Measurements from ENCODE around the gene AFDN.

Gene AFDN

DNA sequence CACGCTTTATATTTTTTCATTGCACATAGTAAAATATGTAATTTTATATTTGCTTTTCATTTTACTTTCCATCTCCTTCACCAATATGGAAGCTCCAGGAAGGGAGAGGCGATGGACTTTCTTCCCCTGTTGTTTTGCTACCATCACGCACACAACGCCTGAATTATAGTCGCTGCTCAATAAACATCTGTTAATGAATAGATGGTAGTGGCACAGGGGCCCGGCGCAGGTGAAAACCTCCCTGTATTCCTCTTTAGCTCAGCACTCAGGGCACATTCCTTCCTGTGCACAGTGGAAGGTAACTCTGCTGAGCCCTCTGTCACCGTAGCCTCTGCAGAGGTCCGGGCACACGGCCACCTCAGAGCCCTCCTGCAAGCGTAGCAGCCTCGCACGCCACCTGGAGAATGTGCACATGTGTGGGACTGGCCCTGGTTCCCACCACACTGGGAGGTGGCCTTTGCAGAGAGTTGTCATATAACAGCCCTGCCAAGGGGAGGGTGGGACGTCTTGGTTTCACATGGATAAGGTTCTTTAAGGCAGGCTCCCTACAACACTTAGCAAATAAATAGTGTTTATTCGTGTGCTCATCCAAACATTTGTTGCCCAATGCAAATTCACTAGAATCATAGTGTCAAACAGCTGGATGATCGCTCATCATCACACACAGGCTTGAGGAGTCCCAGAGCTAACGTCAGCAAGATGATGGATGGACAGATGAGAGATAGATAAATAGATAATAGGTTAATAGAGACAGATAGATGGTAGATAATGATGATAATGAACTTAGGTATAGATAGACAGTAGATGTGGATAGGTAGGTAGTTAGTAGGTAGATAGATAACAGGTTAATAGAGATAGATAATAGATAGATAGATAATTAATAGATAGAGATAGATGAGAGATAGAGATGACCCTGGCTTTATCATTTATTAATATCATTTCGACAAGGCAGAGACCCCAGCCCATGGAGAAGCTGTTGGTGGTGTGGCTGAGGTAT, 32.3 kb upstream of the AFDN start:
- no peak for DNase-seq (ENCODE audit: low spot score)

DNA sequence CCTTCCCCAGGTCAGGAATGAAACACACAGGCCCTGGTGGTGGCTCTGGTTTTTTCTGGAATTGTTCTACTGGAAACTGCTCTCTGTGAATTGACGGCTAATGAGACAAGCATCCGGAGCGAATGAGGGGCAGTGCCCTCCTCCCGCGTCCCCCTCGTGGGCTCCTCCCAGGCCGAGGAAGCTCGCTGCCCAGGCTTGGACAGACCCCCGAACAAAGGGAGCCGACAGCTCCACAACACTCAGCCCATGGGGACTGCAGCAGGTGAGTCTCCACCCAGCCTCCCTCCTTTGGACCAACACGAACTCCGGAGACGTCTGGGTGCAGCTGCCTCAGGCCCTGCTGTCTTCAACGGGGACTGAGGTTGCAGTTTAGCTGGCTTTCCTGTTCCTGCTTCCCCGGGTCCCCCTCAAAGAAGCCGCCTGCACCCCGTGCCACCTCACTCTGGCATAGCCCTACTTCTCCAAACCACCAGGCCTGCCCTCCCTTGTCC, 31.3 kb upstream of the AFDN start:
- no peak for DNase-seq (ENCODE audit: low spot score)

DNA sequence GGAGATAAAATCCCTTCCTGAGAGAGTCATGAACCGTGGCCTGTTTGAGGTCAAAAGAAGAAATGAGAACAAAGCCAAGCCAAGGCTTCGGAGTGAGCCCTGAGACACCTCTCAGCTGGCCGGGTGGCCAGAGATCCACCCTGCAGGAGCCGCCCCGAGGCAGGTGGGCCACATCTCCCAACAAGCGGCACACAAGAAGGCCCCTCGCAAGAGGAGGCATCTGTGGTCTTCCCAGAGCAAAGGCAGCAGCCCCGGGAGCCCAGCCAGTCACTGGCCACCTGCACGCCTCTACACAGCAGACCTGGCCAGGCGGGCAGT, 30.9 kb upstream of the AFDN start:
- no peak for DNase-seq (ENCODE audit: low spot score)

DNA sequence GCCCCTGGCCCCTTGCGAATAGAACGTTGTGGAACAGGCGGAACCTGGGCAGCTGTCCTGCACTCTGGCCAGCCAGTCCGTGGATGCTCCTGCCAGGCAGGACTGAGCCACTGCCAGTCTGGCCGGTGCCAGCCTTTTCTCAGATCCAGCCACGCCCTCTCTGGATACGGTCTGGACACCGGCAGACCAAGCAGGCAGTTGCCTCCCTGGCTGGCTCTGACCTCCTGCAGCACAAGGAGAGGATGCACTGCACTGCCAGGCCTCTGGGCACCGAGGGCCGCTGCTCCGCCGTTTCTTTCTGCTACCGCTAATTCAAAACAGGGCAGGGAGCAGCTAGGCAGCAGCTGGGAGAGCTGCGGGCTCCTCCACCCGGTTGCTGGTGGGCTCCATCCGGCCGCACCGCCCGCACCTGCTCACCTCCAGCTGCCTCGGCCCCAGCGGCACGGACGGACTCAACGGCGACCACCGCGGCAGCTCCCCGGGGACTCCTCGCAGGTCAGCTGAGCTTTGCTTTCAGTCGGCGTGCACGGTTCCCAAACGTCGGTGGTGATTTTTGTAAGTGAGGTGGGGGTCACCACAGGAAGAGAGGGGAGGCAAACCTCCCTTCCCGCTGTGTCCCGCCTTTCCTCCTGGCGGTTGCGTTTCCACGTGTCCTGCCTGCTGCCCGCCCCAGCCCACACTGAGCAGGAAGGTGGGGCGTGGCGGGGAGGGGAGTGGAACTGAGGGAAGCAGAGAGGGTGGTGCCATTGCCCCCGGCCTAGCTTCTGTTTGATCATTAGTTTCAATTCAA, 30.3 kb upstream of the AFDN start:
- DNase-seq (ENCODE audit: low spot score), result peak; percentile 7

DNA sequence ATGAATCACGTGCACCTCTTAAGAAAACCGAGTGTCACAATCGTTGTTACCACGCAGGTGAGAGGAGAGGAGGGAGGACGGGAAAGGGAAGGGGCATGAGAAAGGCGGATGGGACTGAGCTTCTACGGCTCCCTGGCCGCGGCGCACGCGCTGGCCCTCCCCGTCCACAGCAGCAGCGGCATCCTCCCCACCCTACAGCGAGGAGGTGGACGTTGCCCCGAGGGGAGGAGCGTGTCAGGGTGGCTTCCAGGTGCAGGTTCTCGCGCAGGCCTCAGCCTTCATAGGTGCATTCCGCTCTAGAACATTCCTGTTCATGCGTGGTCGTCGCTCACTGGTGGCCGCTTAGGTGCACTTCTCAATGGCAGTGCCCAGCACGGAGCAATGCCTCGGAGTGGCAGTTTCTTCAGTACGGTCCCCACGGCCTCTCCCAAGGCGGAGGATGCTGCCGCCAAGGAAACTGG, 29.7 kb upstream of the AFDN start:
- no peak for DNase-seq (ENCODE audit: low spot score)

DNA sequence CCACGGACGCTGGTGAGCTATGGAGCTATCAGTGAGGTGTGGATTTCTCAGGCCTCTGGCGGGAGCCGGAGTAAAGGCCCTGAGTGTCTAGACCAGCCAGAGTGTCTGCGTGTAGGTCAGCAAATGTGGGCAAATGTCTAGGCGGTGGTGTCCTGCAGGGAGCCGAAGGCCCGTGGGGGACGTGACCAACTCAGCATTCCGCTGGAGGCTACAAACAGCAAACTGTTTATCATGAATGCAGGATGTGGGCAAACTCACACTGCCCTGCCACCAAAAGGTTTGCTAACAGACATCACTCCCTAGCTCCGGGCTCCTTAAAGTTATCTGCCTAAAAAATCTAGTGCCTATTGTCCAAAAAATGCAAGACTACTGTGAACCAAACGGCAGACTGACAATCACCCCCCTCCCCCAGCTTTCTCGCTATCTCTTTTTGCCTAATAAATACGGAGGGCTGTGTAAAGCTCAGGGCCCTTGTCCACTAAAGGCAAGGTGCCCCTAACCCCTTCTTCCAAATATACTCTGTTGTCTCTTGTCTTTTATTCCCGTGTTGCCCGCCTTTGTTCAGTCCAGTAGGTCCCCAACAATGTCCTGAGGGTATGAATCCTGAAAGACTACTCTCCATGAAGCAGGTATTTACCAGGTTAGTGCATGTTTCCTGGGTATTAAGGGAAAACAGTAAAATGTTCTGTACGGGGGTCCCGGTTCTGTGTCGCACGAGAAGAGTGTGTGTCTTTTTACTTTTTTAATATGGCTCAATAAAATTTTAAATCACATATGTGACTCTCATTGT, 29.0 kb upstream of the AFDN start:
- DNase-seq (ENCODE audit: low spot score), result no peak

- DNase-seq (ENCODE audit: low spot score), result no peak
Measured at GRCh38 chr6:167798453-167798852, 28.3 kb upstream of the AFDN start.

- DNase-seq (ENCODE audit: low spot score), result no peak
Measured at GRCh38 chr6:167799033-167799821, 27.5 kb upstream of the AFDN start.

GRCh38 chr6:167800549-167800948, 26.2 kb upstream of the AFDN start:
- no peak for DNase-seq (ENCODE audit: low spot score)

- no peak for DNase-seq (ENCODE audit: low spot score)
Measured at GRCh38 chr6:167801263-167801662, 25.4 kb upstream of the AFDN start.

- no peak for DNase-seq (ENCODE audit: low spot score)
Measured at GRCh38 chr6:167802339-167802738, 24.4 kb upstream of the AFDN start.

DNA sequence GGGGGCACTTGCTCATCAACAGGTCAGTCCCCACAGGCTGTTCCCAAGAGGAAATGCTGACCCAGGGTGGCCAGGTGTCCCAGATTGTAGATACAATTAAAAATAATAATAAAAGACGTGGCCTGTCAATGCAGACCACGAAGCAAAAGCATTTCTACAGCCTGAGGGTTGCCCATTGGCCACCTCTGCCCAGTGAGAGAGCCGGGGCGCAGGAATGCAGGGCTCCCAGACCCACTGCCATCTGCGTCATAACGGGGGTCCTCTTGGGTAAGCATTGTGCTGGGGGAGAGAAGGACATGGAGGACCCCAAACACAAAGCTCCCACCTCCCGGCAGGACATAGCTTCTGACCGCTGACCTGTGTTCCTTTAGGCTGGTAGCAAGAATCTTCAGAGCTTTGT, 22.9 kb upstream of the AFDN start:
- DNase-seq (ENCODE audit: low spot score), result no peak

DNA sequence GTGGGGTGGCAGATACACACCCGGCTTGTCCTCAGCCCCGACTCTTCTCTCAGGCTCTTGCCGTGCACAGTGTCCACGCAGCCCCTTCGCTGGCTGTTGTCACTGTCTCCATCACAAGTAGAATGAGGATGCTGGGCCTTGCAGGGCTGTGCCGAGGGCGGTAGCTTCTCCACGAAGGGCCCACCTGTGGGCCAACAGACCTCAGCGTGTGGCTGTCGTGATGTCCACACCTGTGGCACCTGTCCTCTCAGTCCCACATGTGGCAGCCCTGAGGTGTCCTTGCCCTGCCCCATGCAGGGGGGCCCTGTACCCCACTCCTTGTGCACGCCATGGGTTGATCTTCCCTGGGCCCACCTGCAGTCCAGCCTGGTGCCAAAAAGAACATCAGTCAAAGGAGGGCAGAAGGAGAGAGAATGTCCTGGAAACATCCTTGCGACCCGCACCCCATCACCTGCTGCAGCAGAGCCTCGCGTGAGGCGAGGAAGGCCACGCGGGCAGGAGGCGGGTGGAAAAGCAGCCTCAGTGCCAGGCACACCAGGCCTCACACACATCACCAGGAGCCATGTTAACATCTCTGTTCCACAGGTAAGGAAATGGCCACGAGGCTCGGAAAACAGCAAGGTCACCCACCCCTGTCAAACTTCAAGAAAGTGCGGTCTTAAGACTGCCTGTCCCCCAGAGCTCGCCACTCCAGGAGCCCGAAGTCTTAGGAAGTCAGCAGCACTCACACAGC, 22.3 kb upstream of the AFDN start:
- DNase-seq (ENCODE audit: low spot score), result no peak

DNA sequence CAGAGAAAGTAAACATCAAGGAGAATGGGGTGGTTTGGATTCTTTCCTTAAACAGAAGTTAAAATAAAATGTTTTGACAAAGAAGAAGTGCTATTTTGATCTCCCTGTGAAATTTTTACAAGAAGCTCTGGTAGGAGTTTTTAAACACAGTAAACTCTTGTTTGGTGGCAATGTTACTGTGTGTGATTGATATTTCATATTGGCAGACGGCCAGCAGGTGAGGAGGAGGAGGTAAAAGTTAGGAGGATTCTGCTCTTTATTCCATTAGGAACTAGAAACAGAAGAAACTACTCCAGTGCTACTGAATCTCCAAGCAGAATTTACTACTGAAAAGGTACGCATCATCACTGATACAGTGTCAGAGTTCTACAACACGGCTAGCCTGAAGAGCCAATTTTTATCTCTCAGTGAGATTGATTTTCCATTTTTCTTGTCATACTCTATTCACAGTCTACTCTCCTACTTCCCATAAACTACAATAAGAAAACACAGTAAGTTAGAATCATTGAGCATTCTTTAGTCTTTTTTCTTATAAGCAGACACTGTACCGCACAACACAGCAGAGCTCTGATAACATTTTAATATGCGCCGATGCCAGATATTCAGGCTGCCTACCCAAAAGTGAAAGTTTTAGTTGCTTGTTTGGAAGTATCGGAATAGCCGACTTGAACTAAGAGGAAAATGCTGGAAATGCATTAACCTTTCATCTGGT, 21.2 kb upstream of the AFDN start:
- no peak for DNase-seq (ENCODE audit: low spot score)

DNA sequence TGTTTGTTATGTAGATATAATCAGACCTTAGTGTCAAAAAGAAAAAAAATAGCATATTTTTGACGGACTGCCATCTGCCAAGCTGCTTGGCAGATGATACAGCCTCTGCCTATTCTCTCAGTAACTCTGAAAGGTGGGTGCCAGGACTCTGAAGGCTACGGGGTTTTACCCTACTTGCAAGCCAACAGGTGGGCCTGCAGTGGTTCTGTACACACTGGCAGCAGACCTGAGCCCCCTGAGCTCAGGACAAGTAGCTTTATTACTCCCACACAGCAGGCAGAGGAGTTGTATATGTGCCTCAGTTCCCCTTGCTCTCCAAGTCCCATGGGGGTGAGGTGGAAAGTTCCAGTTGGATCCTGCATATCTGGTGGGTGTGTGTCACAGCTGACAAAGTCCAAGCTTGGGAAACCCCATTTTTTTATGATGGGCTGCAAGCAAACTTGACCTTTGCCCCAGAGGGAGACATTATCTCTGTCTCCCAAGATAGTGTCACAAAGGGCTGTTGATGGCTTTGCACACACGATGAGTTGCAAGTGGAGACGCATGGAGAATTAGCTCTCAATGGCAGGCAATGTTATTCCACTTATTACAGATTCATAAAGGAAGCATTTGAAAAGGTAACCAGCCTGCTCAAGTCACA, 20.5 kb upstream of the AFDN start:
- no peak for DNase-seq (ENCODE audit: low spot score)

DNA sequence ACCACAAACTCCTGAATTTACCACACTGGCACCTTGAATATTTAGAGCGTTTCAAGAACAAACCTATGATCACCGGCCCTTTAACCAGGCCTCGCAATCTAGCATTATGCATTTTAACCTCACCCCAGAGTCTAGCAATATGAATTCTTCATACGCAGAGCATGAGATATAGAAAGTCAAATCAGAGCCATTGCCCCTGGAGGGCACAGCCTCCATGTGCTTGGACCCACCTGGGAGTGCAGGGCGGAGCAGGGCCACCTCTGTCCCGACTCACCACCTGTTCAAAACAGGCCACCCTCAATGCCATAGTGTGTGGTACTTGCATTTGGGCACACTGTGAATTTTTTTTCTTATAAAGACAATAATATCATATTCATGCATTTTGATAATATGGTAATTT, 19.5 kb upstream of the AFDN start:
- DNase-seq (ENCODE audit: low spot score), result no peak

DNA sequence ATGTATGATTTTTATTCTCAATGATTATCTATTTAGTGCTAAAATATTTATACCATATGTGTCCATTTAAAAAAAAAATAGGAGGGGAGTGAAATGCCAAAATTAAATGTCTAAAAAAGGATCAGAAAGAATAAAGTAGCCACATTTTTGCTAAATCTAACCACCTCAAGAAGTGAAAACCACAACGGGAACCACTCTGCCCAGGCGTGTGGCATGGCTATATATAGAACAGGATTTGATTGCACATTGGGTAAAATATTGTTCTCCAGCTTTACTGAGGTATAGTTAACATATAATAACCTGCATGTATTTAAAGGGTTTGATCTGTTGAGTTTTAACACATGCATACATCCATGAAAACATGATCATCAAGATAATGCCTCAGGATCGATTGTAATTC, 19.0 kb upstream of the AFDN start:
- DNase-seq (ENCODE audit: low spot score), result no peak

DNA sequence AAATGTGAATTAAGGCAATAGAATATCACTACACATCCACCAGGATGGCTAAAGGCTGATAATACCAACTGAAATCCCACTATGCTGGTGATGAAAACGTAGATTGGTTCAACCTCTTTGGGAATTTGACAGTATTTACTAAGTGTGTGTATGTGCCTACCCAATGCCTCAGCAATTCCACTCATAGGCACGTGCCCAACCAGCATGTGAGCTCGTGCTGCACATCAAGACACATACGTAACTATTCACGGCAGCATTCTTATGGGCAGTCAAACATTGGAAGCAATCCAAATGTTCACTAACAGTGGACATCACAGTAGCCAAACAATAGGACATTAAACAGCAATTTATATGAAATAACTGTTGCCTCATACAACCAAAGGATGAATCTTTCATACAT, 15.7 kb upstream of the AFDN start:
- no peak for DNase-seq (ENCODE audit: low spot score)

DNA sequence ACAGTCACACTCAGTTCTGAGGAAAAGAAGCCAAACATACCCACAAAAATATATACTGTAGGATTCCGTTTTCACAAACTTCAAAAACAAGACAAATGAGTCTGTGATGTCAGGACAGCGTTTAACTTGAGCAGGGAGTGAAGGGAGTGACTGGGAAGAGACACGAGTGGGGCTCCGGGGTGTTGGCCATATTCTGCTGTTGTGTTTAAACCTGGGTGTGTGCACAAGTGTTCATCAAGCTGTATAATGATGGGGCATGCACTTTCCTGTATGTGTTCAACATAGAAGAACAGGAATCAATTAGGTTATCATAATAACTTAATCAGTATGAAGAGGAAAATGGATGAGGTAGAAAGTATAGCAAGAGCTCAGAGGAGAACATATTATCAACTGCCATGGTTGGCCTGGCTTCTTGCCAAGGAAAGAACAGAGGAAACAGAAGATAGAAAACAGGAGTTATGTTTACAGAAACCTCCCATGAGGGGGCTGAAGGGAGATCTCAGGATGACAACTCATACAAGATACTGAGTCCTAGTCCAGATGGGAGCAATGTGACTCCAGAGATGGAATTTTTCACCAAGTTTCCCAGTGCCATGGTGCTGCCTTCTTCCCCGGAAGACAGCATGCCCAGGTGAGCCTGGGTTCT, 15.1 kb upstream of the AFDN start:
- DNase-seq (ENCODE audit: low spot score), result no peak
